A172 (cell line): ENCODE data around the gene CCDC33. TPM values are rescaled to one million over a fixed set of nuclear protein-coding genes. Genes with fewer than 3 reads are reported as not detected.
"Not testable (repeated sequence)": the region's sequence is repeated elsewhere in the genome, so short reads cannot be mapped to it uniquely, and the experiment has no call there.

ENCODE experiments used
- DNase-seq: peaks from one replicate; pipeline ENCODE4 v3.0.0-alpha.2; 2015; ENCODE audit warnings: low spot score
- total RNA-seq: library from RNA; depleted of rRNA; stranded (reverse); fragments of >200 nt; shearing (Covaris generic); gene quantifications from 2 replicates; pipeline ENCODE4 v1.2.3, GENCODE V29; 2014

CCDC33 gene
- total RNA-seq, 1 experiment from 2014 or later: not detected

- no peak for DNase-seq
Measured at GRCh38 chr15:74333093-74333492, 97.0 kb downstream of the CCDC33 start.

GRCh38 chr15:74333662-74334061 lies 97.5 kb downstream of the CCDC33 start:
- DNase-seq: no peak

- no peak for DNase-seq
Measured at GRCh38 chr15:74334127-74334526, 98.0 kb downstream of the CCDC33 start.

GRCh38 chr15:74335396-74335795 lies 99.3 kb downstream of the CCDC33 start:
- no peak for DNase-seq

- DNase-seq: no peak
Measured at GRCh38 chr15:74336061-74337005, 100.2 kb downstream of the CCDC33 start.

- no peak for DNase-seq
Measured at GRCh38 chr15:74337146-74337545, 101.0 kb downstream of the CCDC33 start.

GRCh38 chr15:74337607-74338211 lies 101.6 kb downstream of the CCDC33 start:
- no peak for DNase-seq

GRCh38 chr15:74338676-74339075 lies 102.5 kb downstream of the CCDC33 start:
- DNase-seq: no peak

- DNase-seq: no peak
Measured at GRCh38 chr15:74339371-74339770, 103.2 kb downstream of the CCDC33 start.

- DNase-seq: peak; percentile 49
Measured at GRCh38 chr15:74340150-74340549, 104.0 kb downstream of the CCDC33 start.

GRCh38 chr15:74343127-74343796 lies 107.1 kb downstream of the CCDC33 start:
- no peak for DNase-seq

- no peak for DNase-seq
Measured at GRCh38 chr15:74343797-74344127, 107.6 kb downstream of the CCDC33 start.

GRCh38 chr15:74345051-74345450 lies 108.9 kb downstream of the CCDC33 start:
- peak; percentile 24 for DNase-seq

GRCh38 chr15:74347757-74348250 lies 111.7 kb downstream of the CCDC33 start:
- DNase-seq: no peak

- no peak for DNase-seq
Measured at GRCh38 chr15:74349241-74349778, 113.2 kb downstream of the CCDC33 start.

GRCh38 chr15:74350295-74351275 lies 114.5 kb downstream of the CCDC33 start:
- DNase-seq: no peak

GRCh38 chr15:74351670-74352069 lies 115.5 kb downstream of the CCDC33 start:
- DNase-seq: no peak

- no peak for DNase-seq
Measured at GRCh38 chr15:74352393-74352910, 116.3 kb downstream of the CCDC33 start.

- not testable (repeated sequence) for DNase-seq
Measured at GRCh38 chr15:74353992-74354391, 117.9 kb downstream of the CCDC33 start.

GRCh38 chr15:74356050-74356449 lies 119.9 kb downstream of the CCDC33 start:
- DNase-seq: not testable (repeated sequence)

GRCh38 chr15:74357514-74357913 lies 121.4 kb downstream of the CCDC33 start:
- not testable (repeated sequence) for DNase-seq
